GM21717 (cell line): Measurements from ENCODE around the gene RP9.
"Not testable (repeated sequence)": the region's sequence is repeated elsewhere in the genome, so short reads cannot be mapped to it uniquely, and the experiment has no call there.

Experiments
- ATAC-seq: cut with Tn5 transposase; IDR thresholded peaks from one replicate; pipeline ENCODE4 v1.9.1; 2021; ENCODE audit warnings: mild to moderate bottlenecking, moderate library complexity; ENCODE audit not compliant: unreplicated experiment

Gene RP9

DNA sequence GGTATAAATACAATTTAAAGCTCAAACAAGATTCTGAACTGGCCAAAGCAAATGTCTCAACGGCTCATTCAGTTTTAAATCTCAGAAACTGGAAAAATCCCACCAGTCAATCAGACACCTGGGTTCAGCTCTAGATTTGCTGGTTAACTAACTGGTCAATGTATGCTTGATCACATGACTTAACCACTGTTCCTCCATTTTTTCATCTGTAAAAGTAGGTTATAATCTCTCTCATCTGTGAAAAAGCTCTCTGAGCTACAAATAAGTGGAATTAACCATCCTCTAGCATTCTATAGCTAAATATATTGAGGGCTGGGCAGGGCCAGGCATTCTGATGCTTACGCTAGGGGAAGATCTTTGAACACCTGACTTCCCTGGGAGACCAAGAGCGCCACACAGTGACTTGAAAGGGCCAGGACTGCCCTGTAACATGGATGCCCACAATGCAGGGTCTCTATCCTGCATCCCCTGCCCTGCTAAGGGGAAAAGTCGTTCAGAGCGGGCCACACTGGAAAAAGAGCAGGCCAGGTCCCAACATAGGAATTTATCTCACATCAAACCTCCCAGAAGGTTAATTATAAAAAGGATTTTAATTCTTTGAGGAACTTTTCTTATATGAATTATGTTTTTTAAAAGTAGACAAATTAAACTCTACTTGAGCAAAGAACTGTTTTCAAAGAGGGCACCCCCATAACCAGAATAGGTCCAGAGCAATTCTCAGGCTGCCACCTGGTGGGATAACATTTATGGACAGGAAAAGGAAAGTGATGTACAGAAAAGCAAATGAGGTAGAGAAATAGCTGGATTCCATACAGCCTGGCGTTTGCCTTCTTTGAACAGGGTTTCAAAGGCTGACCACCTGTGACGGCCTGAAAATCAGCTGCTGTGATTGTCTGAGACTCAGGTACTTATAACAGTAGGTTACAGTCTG is 1.8 kb downstream of the RP9 start:
- peak; percentile 39 for ATAC-seq

GRCh38 chr7:33101906-33102305 is 7.3 kb downstream of the RP9 start:
- ATAC-seq, result no peak

DNA sequence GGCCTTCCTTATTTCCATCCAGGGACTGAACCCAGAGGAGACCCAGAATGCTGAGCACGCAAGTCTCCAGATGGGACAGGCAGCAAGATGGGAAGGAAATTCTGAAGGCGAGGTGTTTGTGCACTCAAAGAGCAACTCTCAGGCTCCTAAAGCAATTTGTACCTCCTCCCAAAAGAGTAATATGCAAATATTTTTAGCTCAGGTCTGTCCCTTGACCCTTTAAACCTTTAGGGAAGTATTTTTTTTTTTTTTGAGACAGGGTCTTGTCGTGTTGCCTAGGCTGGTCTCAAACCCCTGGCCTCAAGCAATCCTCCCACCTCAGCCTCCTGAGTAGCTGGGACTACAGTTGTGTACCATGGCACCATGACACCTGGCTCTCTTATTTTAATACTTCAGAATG is 8.4 kb downstream of the RP9 start:
- ATAC-seq, result no peak

GRCh38 chr7:33099154-33099940 is 9.9 kb downstream of the RP9 start:
- ATAC-seq, result no peak

- ATAC-seq, result not testable (repeated sequence)
Observed at GRCh38 chr7:33094745-33095275, 14.4 kb downstream of the RP9 start.

DNA sequence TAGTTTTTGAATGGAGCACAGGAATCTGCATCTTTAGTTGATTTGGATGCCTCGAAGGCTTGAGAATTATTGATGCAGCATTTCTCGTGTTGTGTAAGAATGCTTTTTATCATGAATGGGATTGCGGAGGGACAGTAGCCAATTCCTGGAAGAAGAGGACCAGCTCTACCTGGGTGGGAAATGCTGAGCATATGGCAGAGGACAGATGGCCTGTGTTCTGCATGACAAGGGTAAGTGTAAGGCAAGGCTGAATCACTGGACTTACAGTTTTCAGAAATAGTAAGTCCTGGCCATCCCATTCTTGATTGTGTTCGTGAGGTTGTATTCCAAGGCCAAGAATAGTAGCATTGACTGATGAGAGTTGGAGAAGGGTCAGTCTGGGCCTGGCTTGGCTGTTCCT is 15.9 kb downstream of the RP9 start:
- no peak for ATAC-seq

GRCh38 chr7:33091641-33092191 is 17.5 kb downstream of the RP9 start:
- ATAC-seq, result no peak

DNA sequence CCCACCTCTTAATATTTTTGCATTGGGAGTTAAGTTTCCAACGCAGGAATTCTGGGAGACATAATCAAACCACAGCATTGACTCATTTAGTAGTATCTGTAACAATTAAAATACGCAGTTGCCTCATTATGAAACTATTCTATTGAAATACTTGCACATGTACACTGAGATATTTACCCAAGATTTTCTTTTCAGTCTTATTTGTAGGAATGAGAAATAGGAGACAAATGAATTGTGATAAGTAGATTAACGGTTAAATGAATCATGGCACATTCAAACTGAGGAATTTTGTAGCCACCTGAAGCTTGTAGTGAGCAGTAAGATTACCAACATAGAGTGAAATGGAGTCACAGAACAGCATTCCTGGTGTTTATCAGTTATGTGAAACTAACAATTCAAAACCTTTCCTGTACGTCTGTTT is 18.1 kb downstream of the RP9 start:
- ATAC-seq, result no peak

DNA sequence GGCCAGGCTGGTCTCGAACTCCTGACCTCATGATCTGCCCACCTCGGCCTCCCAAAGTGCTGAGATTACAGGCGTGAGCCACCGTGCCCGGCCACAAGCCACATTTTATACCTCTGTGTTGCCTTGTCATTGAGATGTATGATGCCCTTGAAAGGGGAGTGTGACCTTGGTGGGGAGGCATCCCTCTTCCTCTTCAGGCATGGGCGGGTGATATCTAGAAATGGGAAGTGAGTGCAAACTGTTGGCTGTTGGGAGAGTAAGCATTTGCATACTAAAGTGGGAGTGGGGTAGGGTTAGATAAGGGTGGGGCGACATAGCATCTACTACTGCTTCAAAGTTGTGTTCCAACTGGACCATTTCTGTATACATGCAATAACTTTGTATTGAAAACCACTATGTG is 20.1 kb downstream of the RP9 start:
- no peak for ATAC-seq

GRCh38 chr7:33087858-33088257 is 21.3 kb downstream of the RP9 start:
- no peak for ATAC-seq

DNA sequence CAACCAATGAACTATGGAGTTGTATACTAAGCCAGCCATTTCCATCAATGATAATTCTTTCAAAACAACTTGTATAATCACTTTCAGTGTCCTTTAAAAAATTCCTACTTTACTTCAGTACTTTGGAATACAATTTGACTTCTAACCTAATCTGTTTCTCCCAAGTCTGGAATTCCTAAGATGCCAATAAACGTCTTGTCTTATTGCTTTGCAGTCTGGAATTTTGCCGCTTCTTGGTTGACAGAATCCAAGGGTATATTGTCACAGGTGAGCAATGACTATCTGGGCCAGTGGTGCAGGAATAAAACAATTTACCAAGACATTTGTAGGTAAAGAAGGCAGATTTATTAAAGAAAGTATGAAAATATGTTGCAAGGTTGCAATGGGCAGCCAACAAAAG is 21.8 kb downstream of the RP9 start:
- ATAC-seq, result no peak

DNA sequence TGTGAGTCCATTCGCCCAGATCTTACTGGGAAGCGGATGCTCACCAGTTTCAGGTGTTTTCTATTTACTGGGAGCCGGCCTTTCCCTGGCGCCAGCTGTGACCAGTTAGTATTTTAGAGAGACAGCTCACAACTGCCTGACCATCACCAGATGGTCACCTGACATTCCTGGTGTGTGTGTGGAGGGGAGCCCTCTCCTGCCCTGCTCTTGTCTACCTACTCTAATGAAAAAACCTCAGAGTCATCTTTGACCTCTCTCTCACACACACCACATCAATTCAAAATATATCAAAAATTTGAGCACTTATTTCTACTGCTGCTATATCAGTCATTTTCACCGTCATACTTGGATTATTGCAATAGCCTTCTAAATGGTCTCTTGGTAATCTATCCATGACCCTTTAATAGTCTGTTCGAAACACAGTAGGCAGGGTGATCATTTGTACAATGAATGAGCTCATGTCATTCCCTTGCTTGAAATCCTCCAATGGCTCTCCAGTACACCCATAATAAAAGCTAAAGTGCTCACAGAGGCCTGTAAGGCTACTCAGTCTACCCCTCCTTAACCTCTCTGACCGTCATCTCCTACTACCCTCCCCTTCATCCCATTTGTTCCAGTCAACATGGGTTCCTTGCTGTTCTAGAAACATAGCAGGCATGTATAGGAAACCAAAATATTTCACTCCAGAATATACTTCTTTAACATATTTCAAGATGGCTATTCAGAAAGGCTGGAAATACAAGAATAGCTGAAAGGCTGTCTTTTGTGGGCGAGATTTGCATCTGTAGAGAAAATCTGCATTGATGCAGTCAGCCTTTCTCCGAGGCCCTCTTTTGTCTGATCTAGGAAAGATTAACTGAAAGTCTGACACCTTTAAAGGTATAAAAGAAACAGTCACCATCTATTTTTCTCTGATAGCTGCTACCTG is 29.2 kb downstream of the RP9 start:
- ATAC-seq, result no peak

- no peak for ATAC-seq
Observed at GRCh38 chr7:33079096-33079495, 30.1 kb downstream of the RP9 start.

DNA sequence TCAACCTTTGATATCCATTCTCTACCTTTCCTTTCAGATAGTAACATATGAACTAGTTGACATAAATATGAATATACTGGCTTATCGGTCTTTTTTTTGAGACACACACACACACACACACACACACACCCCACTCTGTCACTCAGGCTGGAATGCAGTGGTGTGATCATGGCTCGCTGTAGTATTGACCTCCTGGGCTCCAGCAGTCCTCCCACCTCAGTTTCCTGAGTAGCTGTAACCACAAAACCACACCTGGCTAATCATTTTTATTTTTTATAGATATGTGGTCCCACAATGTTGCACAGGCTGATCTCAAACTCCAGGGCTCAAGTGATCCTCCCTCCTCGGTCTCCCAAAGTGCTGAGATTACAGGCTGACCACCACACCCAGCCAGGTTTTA is 32.5 kb downstream of the RP9 start:
- no peak for ATAC-seq

- ATAC-seq, result no peak
Observed at GRCh38 chr7:33075818-33076518, 33.2 kb downstream of the RP9 start.

- ATAC-seq, result no peak
Observed at GRCh38 chr7:33073243-33073642, 36.0 kb downstream of the RP9 start.

GRCh38 chr7:33072471-33072870 is 36.7 kb downstream of the RP9 start:
- no peak for ATAC-seq

DNA sequence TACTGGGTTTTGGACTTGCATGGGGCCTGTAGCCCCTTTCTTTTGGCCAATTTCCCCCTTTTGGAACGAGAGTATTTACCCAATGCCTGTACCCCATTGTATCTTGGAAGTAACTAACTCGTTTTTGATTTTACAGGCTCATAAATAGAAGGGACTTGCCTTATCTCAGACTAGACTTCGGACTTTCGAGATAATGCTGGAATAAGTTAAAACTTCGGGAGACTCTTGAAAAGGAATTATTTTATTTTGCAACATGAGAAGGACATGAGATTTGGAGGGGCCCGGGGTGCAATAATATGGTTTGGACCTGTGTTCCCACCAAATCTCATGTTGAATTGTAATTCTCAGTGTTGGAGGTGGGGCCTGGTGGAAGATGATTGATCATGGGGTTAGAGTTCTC is 38.4 kb downstream of the RP9 start:
- no peak for ATAC-seq

DNA sequence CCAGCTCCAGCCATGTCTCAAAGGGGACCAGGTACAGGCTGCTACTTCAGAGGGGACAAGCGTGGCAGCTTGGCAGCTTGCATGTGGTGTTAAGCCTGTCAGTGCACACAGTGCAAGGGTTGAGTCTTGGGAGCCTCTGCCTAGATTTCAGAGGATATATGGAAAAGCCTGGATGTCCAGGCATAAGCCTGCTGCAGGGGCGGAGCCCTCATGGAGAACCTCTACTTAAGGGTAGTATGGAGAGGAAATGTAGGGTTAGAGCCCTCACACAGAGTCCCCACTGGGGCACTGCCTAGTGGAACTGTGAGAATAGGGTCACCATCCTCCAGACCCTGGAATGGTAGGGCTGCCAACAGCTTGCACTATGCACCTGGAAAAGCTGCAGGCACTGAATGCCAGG is 38.9 kb downstream of the RP9 start:
- ATAC-seq, result no peak

DNA sequence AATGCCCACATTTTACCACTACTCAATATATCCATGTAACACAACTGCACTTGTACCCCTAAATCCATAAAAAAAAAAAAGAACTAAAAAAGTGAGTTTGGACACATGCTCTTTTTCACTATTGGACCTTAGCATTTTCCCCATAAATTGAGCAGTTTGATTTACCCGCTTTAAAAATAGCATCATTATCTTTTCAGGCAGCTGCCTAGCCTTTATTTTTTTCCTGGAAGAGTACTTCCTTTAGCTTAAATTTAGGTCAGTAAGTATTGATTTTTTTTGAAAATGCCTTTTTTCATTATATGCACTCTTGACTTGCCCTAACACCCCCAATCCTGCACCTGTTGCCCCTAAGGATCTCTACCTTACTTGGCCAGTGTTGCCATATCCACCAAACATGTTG is 41.3 kb downstream of the RP9 start:
- no peak for ATAC-seq
